Mucosa of rectum (tissue), 2 donors: ENCODE measurements around the gene NNMT.

ENCODE experiments used
- H3K27ac ChIP-seq, 2 donors: one replicate each; pipeline ENCODE4 v1.7.0; 2013; ENCODE audit warnings: inconsistent platforms in 2 of 2, low read depth in 2 of 2, low read length in 2 of 2
- H3K27me3 ChIP-seq, 2 donors: one replicate each; pipeline ENCODE4 v1.7.0; 2013; ENCODE audit warnings: low read length in 2 of 2; ENCODE audit not compliant: control insufficient read depth in 2 of 2, insufficient read depth in 2 of 2
- H3K36me3 ChIP-seq, 2 donors: one replicate each; pipeline ENCODE4 v1.7.0; 2013; ENCODE audit warnings: low read length in 2 of 2; ENCODE audit not compliant: control insufficient read depth in 2 of 2, insufficient read depth in 2 of 2
- H3K4me1 ChIP-seq, 2 donors: one replicate each; pipeline ENCODE4 v1.7.0; 2013; ENCODE audit warnings: low read length in 2 of 2, mild to moderate bottlenecking in 1 of 2; ENCODE audit not compliant: control insufficient read depth in 2 of 2, insufficient read depth in 2 of 2
- H3K4me3 ChIP-seq, 2 donors: one replicate each; pipeline ENCODE4 v1.7.0; 2013; ENCODE audit warnings: low read length in 2 of 2
- H3K9ac ChIP-seq, 2 donors: one replicate each; pipeline ENCODE4 v1.7.0; 2013; ENCODE audit warnings: low read length in 2 of 2, low read depth in 1 of 2, mild to moderate bottlenecking in 1 of 2
- H3K9me3 ChIP-seq, 2 donors: one replicate each; pipeline ENCODE4 v1.7.0; 2013; ENCODE audit warnings: low read length in 2 of 2; ENCODE audit not compliant: control insufficient read depth in 2 of 2
- donor health status: healthy.
- donor health status: Normal muscosa, but diverticular disease.

NNMT gene

GRCh38 chr11:114262681-114263512 is 33.3 kb upstream of the NNMT start:
- Histone ChIP-seq H3K9ac (no peak overlapping the region), H3K36me3 (no peaks in the 10 kb centered on the region), H3K27ac (no peak overlapping the region), H3K4me1 (peaks cover 3 to 12% of the 10 kb centered on the region in 2 donors), H3K27me3 (no peaks in the 10 kb centered on the region), H3K9me3 (no peaks in the 10 kb centered on the region), H3K4me3 (no peak overlapping the region)

- Histone ChIP-seq H3K9me3 (no peaks in the 10 kb centered on the region), H3K27ac (no peak overlapping the region), H3K36me3 (no peaks in the 10 kb centered on the region), H3K9ac (no peak overlapping the region), H3K4me1 (peaks cover 0 to 8% of the 10 kb centered on the region in 2 donors), H3K4me3 (no peak overlapping the region), H3K27me3 (no peaks in the 10 kb centered on the region)
Observed at GRCh38 chr11:114263513-114264170, 32.6 kb upstream of the NNMT start.

- Histone ChIP-seq H3K9ac (no peak overlapping the region), H3K4me1 (peaks cover 0 to 3% of the 10 kb centered on the region in 2 donors), H3K36me3 (no peaks in the 10 kb centered on the region), H3K27me3 (peaks cover 0 to under 1% of the 10 kb centered on the region in 2 donors), H3K9me3 (no peaks in the 10 kb centered on the region), H3K27ac (no peak overlapping the region), H3K4me3 (no peak overlapping the region)
Observed at GRCh38 chr11:114264381-114264780, 31.8 kb upstream of the NNMT start.

GRCh38 chr11:114265122-114265878 is 30.9 kb upstream of the NNMT start:
- Histone ChIP-seq H3K27me3 (peaks cover 0 to 1% of the 10 kb centered on the region in 2 donors), H3K4me1 (peaks cover 0 to 3% of the 10 kb centered on the region in 2 donors), H3K4me3 (no peak overlapping the region), H3K9me3 (no peaks in the 10 kb centered on the region), H3K36me3 (no peaks in the 10 kb centered on the region), H3K27ac (no peak overlapping the region), H3K9ac (no peak overlapping the region)

GRCh38 chr11:114269498-114269897 is 26.7 kb upstream of the NNMT start:
- H3K9ac ChIP-seq, result no peak overlapping the region
- H3K27me3 ChIP-seq, result peaks cover 0 to 1% of the 10 kb centered on the region in 2 donors
- H3K9me3 ChIP-seq, result no peaks in the 10 kb centered on the region
- no peak overlapping the region for H3K4me3 ChIP-seq
- H3K4me1 ChIP-seq, result no peaks in the 10 kb centered on the region
- no peak overlapping the region for H3K27ac ChIP-seq
- H3K36me3 ChIP-seq, result no peaks in the 10 kb centered on the region

GRCh38 chr11:114270531-114271270 is 25.5 kb upstream of the NNMT start:
- Histone ChIP-seq H3K36me3 (no peaks in the 10 kb centered on the region), H3K9me3 (no peaks in the 10 kb centered on the region), H3K27me3 (peaks cover 0 to 1% of the 10 kb centered on the region in 2 donors), H3K4me3 (no peak overlapping the region), H3K9ac (no peak overlapping the region), H3K27ac (no peak overlapping the region), H3K4me1 (no peaks in the 10 kb centered on the region)

- H3K36me3 ChIP-seq, result no peaks in the 10 kb centered on the region
- H3K4me1 ChIP-seq, result no peaks in the 10 kb centered on the region
- H3K27me3 ChIP-seq, result peaks cover 0 to 1% of the 10 kb centered on the region in 2 donors
- no peak overlapping the region for H3K4me3 ChIP-seq
- no peaks in the 10 kb centered on the region for H3K9me3 ChIP-seq
- no peak overlapping the region for H3K27ac ChIP-seq
- no peak overlapping the region for H3K9ac ChIP-seq
Observed at GRCh38 chr11:114271316-114271715, 24.9 kb upstream of the NNMT start.

GRCh38 chr11:114272311-114272710 is 23.9 kb upstream of the NNMT start:
- Histone ChIP-seq H3K27ac (no peak overlapping the region), H3K4me3 (no peak overlapping the region), H3K36me3 (no peaks in the 10 kb centered on the region), H3K27me3 (peaks cover 0 to 1% of the 10 kb centered on the region in 2 donors), H3K9me3 (no peaks in the 10 kb centered on the region), H3K4me1 (no peaks in the 10 kb centered on the region), H3K9ac (no peak overlapping the region)

GRCh38 chr11:114273071-114273470 is 23.1 kb upstream of the NNMT start:
- Histone ChIP-seq H3K27me3 (peaks cover 0 to 1% of the 10 kb centered on the region in 2 donors), H3K36me3 (no peaks in the 10 kb centered on the region), H3K9me3 (no peaks in the 10 kb centered on the region), H3K9ac (no peak overlapping the region), H3K4me1 (no peaks in the 10 kb centered on the region), H3K4me3 (no peak overlapping the region), H3K27ac (no peak overlapping the region)
